ENCODE data around the gene CAPN15. TPM values are rescaled to one million over a fixed set of nuclear protein-coding genes. Genes with fewer than 3 reads are reported as not detected.

CAPN15 gene
- polyA plus RNA-seq, 3 donors = 3.4 to 42.6 (median 3.9) TPM

- no peak for DNase-seq
- Histone ChIP-seq H3K9me3 (replicated peaks in 1 of 2; ENCODE audit: control insufficient read depth in 1 of 2, insufficient read depth in 1 of 2, low read length in 2 of 2) (no peaks in the 10 kb centered on the region), H3K79me2 (ENCODE audit: insufficient read depth, low read length) (peaks cover 11% of the 10 kb centered on the region), H3K27ac (ENCODE audit: low read depth in 1 of 2, low read length in 2 of 2) (no peak overlapping the region), H3K36me3 (replicated peaks in 1 of 2; ENCODE audit: control insufficient read depth in 1 of 2, insufficient read depth in 2 of 2, low read length in 2 of 2) (peaks cover 11 to 13% of the 10 kb centered on the region in 2 donors), H3K27me3 (ENCODE audit: control insufficient read depth in 2 of 2, insufficient read depth in 2 of 2, low read length in 2 of 2) (no peaks in the 10 kb centered on the region), H3K4me2 (replicated peaks; ENCODE audit: extremely low read depth, low read length, poor library complexity, severe bottlenecking) (no peak overlapping the region), H2AFZ (ENCODE audit: insufficient read depth, low read depth, low read length, poor library complexity, severe bottlenecking) (no peak overlapping the region), H4K20me1 (ENCODE audit: insufficient read depth, low read length) (no peaks in the 10 kb centered on the region), H3K4me1 (ENCODE audit: control insufficient read depth in 1 of 2, insufficient read depth in 2 of 2, low read length in 2 of 2) (peaks cover 18 to 27% of the 10 kb centered on the region in 2 donors), H3K4me3 (replicated peaks in 1 of 3; ENCODE audit: low read depth in 2 of 3, low read length in 3 of 3) (no peak overlapping the region), H3K9ac (ENCODE audit: insufficient read depth, low read length, poor library complexity, severe bottlenecking) (no peak overlapping the region)
- no peak overlapping the region for H3K27ac Mint-ChIP-seq
- 91% methylated on average over 20 of the region's 27 CpGs for WGBS (ENCODE audit: insufficient coverage)
- H3K9me3 Mint-ChIP-seq = peaks cover 0 to 2% (median 0%) of the 10 kb centered on the region in 7 donors
- peaks cover 24% of the 10 kb centered on the region for H3K4me1 Mint-ChIP-seq
- H3K4me3 Mint-ChIP-seq = no peak overlapping the region
- H3K36me3 Mint-ChIP-seq = peaks cover 4 to 6% of the 10 kb centered on the region in 2 donors
- intact Hi-C loops (cut with micrococcal nuclease) = no loop called here
- TF ChIP-seq CTCF (IDR thresholded peaks at IDR 0.05) = no peak
- H3K27me3 Mint-ChIP-seq (ENCODE audit: low read depth in 3 of 3) = peaks cover 0 to 6% (median 2%) of the 10 kb centered on the region in 3 donors
Measured at GRCh38 chr16:572865-573650, 45.5 kb downstream of the CAPN15 start.

GRCh38 chr16:574021-574760 is 46.7 kb downstream of the CAPN15 start:
- Mint-ChIP-seq H3K27ac (no peak overlapping the region), H3K4me1 (peaks cover 21% of the 10 kb centered on the region), H3K27me3 (ENCODE audit: low read depth in 3 of 3) (peaks cover 0 to 6% (median 2%) of the 10 kb centered on the region in 3 donors), H3K9me3 (peaks cover 0 to 2% (median 0%) of the 10 kb centered on the region in 7 donors), H3K4me3 (no peak overlapping the region), H3K36me3 (peaks cover 4 to 6% of the 10 kb centered on the region in 2 donors)
- TF ChIP-seq CTCF (IDR thresholded peaks at IDR 0.05) = no peak
- no peak for DNase-seq
- H3K27ac ChIP-seq (ENCODE audit: low read depth in 1 of 2, low read length in 2 of 2) = no peak overlapping the region
- peaks cover 11% of the 10 kb centered on the region for H3K79me2 ChIP-seq (ENCODE audit: insufficient read depth, low read length)
- no peak overlapping the region for H3K4me3 ChIP-seq (replicated peaks in 1 of 3; ENCODE audit: low read depth in 2 of 3, low read length in 3 of 3)
- no peaks in the 10 kb centered on the region for H4K20me1 ChIP-seq (ENCODE audit: insufficient read depth, low read length)
- no peaks in the 10 kb centered on the region for H3K9me3 ChIP-seq (replicated peaks in 1 of 2; ENCODE audit: control insufficient read depth in 1 of 2, insufficient read depth in 1 of 2, low read length in 2 of 2)
- WGBS (ENCODE audit: insufficient coverage) = 95% methylated on average over 46 of the region's 46 CpGs
- no peaks in the 10 kb centered on the region for H3K27me3 ChIP-seq (ENCODE audit: control insufficient read depth in 2 of 2, insufficient read depth in 2 of 2, low read length in 2 of 2)
- peaks cover 14 to 19% of the 10 kb centered on the region in 2 donors for H3K4me1 ChIP-seq (ENCODE audit: control insufficient read depth in 1 of 2, insufficient read depth in 2 of 2, low read length in 2 of 2)
- no peak overlapping the region for H2AFZ ChIP-seq (ENCODE audit: insufficient read depth, low read depth, low read length, poor library complexity, severe bottlenecking)
- H3K9ac ChIP-seq (ENCODE audit: insufficient read depth, low read length, poor library complexity, severe bottlenecking) = no peak overlapping the region
- intact Hi-C loops (cut with micrococcal nuclease) = no loop called here
- H3K36me3 ChIP-seq (replicated peaks in 1 of 2; ENCODE audit: control insufficient read depth in 1 of 2, insufficient read depth in 2 of 2, low read length in 2 of 2) = peaks cover 11 to 13% of the 10 kb centered on the region in 2 donors
- H3K4me2 ChIP-seq (replicated peaks; ENCODE audit: extremely low read depth, low read length, poor library complexity, severe bottlenecking) = no peak overlapping the region

All from CD14-positive monocyte (primary cell).